Spinal cord (tissue), 10 donors: ENCODE results near the gene SLAIN2. TPM values are rescaled to one million over a fixed set of nuclear protein-coding genes. Genes with fewer than 3 reads are reported as not detected.

Source experiments
- DNase-seq, 6 donors: peaks; one replicate each; pipeline versions ENCODE4 v3.0.0 to v3.0.0-alpha.2; 2013 to 2015; ENCODE audit warnings: low spot score in 6 of 6, low read depth in 4 of 6
- H3K27ac ChIP-seq: one replicate; pipeline ENCODE4 v1.5.1; 2013; ENCODE audit warnings: low read depth, low read length, control low read depth
- H3K27me3 ChIP-seq: one replicate; pipeline ENCODE4 v1.6.1; 2013; ENCODE audit warnings: low read length; ENCODE audit not compliant: control insufficient read depth, insufficient read depth
- H3K36me3 ChIP-seq: one replicate; pipeline ENCODE4 v1.6.1; 2013; ENCODE audit warnings: low read length; ENCODE audit not compliant: control insufficient read depth, insufficient read depth
- H3K4me1 ChIP-seq: one replicate; pipeline ENCODE4 v1.6.1; 2013; ENCODE audit warnings: low read length; ENCODE audit not compliant: control insufficient read depth, insufficient read depth
- H3K4me3 ChIP-seq: one replicate; pipeline ENCODE4 v1.5.1; 2013; ENCODE audit warnings: low read depth, low read length, control low read depth
- H3K9me3 ChIP-seq: one replicate; pipeline ENCODE4 v1.6.1; 2013; ENCODE audit warnings: low read length; ENCODE audit not compliant: control insufficient read depth, insufficient read depth
- WGBS: methylation state at CpG from one replicate; pipeline ENCODE4 v1.1.5; 2013; ENCODE audit warnings: missing lambda C conversion rate; ENCODE audit not compliant: insufficient coverage; 5-methylcytosine and 5-hydroxymethylcytosine counted together
- polyA plus RNA-seq, 2 donors: library from polyadenylated mRNA; unstranded; fragments of 120-200 nt; gene quantifications; one replicate each; pipeline ENCODE4 v1.2.1, GENCODE V29; 2013; ENCODE audit not compliant: insufficient read length in 2 of 2
- total RNA-seq, 2 donors: library from RNA; depleted of rRNA in 1 of 2; stranded (reverse); fragments of 120-200 nt in 1 of 2; fragments of >200 nt in 1 of 2; gene quantifications; one replicate each; pipeline versions ENCODE4 v1.2.3 to v1.2.4, GENCODE V29; 2013 to 2014
- donor health status: healthy.

The SLAIN2 gene
- total and polyA plus RNA-seq, 4 donors, result 30.4 to 84.8 (median 32.5) TPM

- WGBS, result no CpG with 5 or more reads among the region's 4 CpGs
- H3K4me1 ChIP-seq, result peaks cover 5% of the 10 kb centered on the region
- H3K9me3 ChIP-seq, result no peaks in the 10 kb centered on the region
- H3K27me3 ChIP-seq, result no peaks in the 10 kb centered on the region
- no peak overlapping the region for H3K4me3 ChIP-seq
- no peaks in the 10 kb centered on the region for H3K36me3 ChIP-seq
- DNase-seq, result peak in 1 of 6 donors; percentile 15
- H3K27ac ChIP-seq, result no peak overlapping the region
Observed at GRCh38 chr4:48360285-48361011, 19.1 kb downstream of the SLAIN2 start.

- no peak for DNase-seq
- Histone ChIP-seq H3K4me1 (peaks cover 5% of the 10 kb centered on the region), H3K4me3 (no peak overlapping the region), H3K27ac (no peak overlapping the region), H3K27me3 (no peaks in the 10 kb centered on the region), H3K36me3 (no peaks in the 10 kb centered on the region), H3K9me3 (no peaks in the 10 kb centered on the region)
- WGBS, result no CpG with 5 or more reads among the region's 1 CpG
Observed at GRCh38 chr4:48361012-48361400, 19.7 kb downstream of the SLAIN2 start.

- H3K4me1 ChIP-seq, result no peaks in the 10 kb centered on the region
- no peaks in the 10 kb centered on the region for H3K36me3 ChIP-seq
- no peaks in the 10 kb centered on the region for H3K9me3 ChIP-seq
- H3K4me3 ChIP-seq, result no peak overlapping the region
- no peaks in the 10 kb centered on the region for H3K27me3 ChIP-seq
- H3K27ac ChIP-seq, result no peak overlapping the region
- no peak for DNase-seq
- 20% methylated on average over 1 of the region's 3 CpGs for WGBS
Observed at GRCh38 chr4:48366611-48367010, 25.3 kb downstream of the SLAIN2 start.

GRCh38 chr4:48367016-48367415, 25.7 kb downstream of the SLAIN2 start:
- WGBS, result no CpG with 5 or more reads among the region's 2 CpGs
- Histone ChIP-seq H3K36me3 (no peaks in the 10 kb centered on the region), H3K27me3 (no peaks in the 10 kb centered on the region), H3K27ac (no peak overlapping the region), H3K9me3 (no peaks in the 10 kb centered on the region), H3K4me1 (no peaks in the 10 kb centered on the region), H3K4me3 (no peak overlapping the region)
- no peak for DNase-seq

GRCh38 chr4:48368389-48368788, 27.1 kb downstream of the SLAIN2 start:
- Histone ChIP-seq H3K27ac (no peak overlapping the region), H3K36me3 (no peaks in the 10 kb centered on the region), H3K27me3 (no peaks in the 10 kb centered on the region), H3K9me3 (no peaks in the 10 kb centered on the region), H3K4me1 (no peaks in the 10 kb centered on the region), H3K4me3 (no peak overlapping the region)
- no peak for DNase-seq

GRCh38 chr4:48369248-48369647, 27.9 kb downstream of the SLAIN2 start:
- H3K4me1 ChIP-seq, result no peaks in the 10 kb centered on the region
- H3K27me3 ChIP-seq, result no peaks in the 10 kb centered on the region
- H3K27ac ChIP-seq, result no peak overlapping the region
- peaks cover 3% of the 10 kb centered on the region for H3K36me3 ChIP-seq
- DNase-seq, result no peak
- H3K9me3 ChIP-seq, result no peaks in the 10 kb centered on the region
- WGBS, result no CpG with 5 or more reads among the region's 2 CpGs
- no peak overlapping the region for H3K4me3 ChIP-seq

- WGBS, result no CpG with 5 or more reads among the region's 2 CpGs
- Histone ChIP-seq H3K9me3 (no peaks in the 10 kb centered on the region), H3K27me3 (no peaks in the 10 kb centered on the region), H3K4me1 (no peaks in the 10 kb centered on the region), H3K27ac (no peak overlapping the region), H3K36me3 (peaks cover 3% of the 10 kb centered on the region), H3K4me3 (no peak overlapping the region)
- DNase-seq, result no peak
Observed at GRCh38 chr4:48369771-48370170, 28.4 kb downstream of the SLAIN2 start.

GRCh38 chr4:48370260-48371134, 29.2 kb downstream of the SLAIN2 start:
- no peak overlapping the region for H3K4me3 ChIP-seq
- H3K36me3 ChIP-seq, result peaks cover 3% of the 10 kb centered on the region
- no peak overlapping the region for H3K27ac ChIP-seq
- no peak for DNase-seq
- 100% methylated on average over 1 of the region's 1 CpG for WGBS
- H3K4me1 ChIP-seq, result no peaks in the 10 kb centered on the region
- H3K9me3 ChIP-seq, result no peaks in the 10 kb centered on the region
- H3K27me3 ChIP-seq, result no peaks in the 10 kb centered on the region

GRCh38 chr4:48372272-48372671, 30.9 kb downstream of the SLAIN2 start:
- DNase-seq, result no peak
- H3K36me3 ChIP-seq, result peaks cover 3% of the 10 kb centered on the region
- no peaks in the 10 kb centered on the region for H3K27me3 ChIP-seq
- no peak overlapping the region for H3K4me3 ChIP-seq
- WGBS, result 67% methylated on average over 1 of the region's 1 CpG
- H3K4me1 ChIP-seq, result no peaks in the 10 kb centered on the region
- no peak overlapping the region for H3K27ac ChIP-seq
- no peaks in the 10 kb centered on the region for H3K9me3 ChIP-seq
